DMS 273 treated with DMSO at 0.1 percent for 48 hours (cell line): Measurements from ENCODE around the gene SLC25A26.

Experiments used
- DNase-seq: peaks from one replicate; lab custom pipeline; 2025; lab: John Stamatoyannopoulos, UW

SLC25A26 gene

GRCh38 chr3:66326340-66326739, 105.5 kb downstream of the SLC25A26 start:
- no peak for DNase-seq

GRCh38 chr3:66335671-66336070, 114.9 kb downstream of the SLC25A26 start:
- no peak for DNase-seq

GRCh38 chr3:66336333-66336766, 115.5 kb downstream of the SLC25A26 start:
- no peak for DNase-seq

- no peak for DNase-seq
These were observed 118.1 kb downstream of the SLC25A26 start for GRCh38 chr3:66338927-66339326.

GRCh38 chr3:66342717-66343356, 122.0 kb downstream of the SLC25A26 start:
- no peak for DNase-seq

GRCh38 chr3:66344391-66344811, 123.6 kb downstream of the SLC25A26 start:
- DNase-seq = no peak

- DNase-seq = no peak
These were observed 124.2 kb downstream of the SLC25A26 start for GRCh38 chr3:66344848-66345578.

- DNase-seq = no peak
These were observed 127.9 kb downstream of the SLC25A26 start for GRCh38 chr3:66348704-66349103.

GRCh38 chr3:66350601-66351000, 129.8 kb downstream of the SLC25A26 start:
- no peak for DNase-seq

GRCh38 chr3:66353039-66353438, 132.2 kb downstream of the SLC25A26 start:
- no peak for DNase-seq

GRCh38 chr3:66353530-66353929, 132.7 kb downstream of the SLC25A26 start:
- no peak for DNase-seq

GRCh38 chr3:66354001-66354400, 133.2 kb downstream of the SLC25A26 start:
- DNase-seq = no peak

GRCh38 chr3:66355394-66355793, 134.6 kb downstream of the SLC25A26 start:
- no peak for DNase-seq

- no peak for DNase-seq
These were observed 135.2 kb downstream of the SLC25A26 start for GRCh38 chr3:66355997-66356396.

GRCh38 chr3:66361356-66361755, 140.6 kb downstream of the SLC25A26 start:
- no peak for DNase-seq

- no peak for DNase-seq
These were observed 141.7 kb downstream of the SLC25A26 start for GRCh38 chr3:66362541-66362941.

- DNase-seq = no peak
These were observed 142.3 kb downstream of the SLC25A26 start for GRCh38 chr3:66363148-66363547.

GRCh38 chr3:66365080-66365479, 144.3 kb downstream of the SLC25A26 start:
- DNase-seq = no peak

- no peak for DNase-seq
These were observed 145.9 kb downstream of the SLC25A26 start for GRCh38 chr3:66366747-66367146.

- DNase-seq = no peak
These were observed 147.2 kb downstream of the SLC25A26 start for GRCh38 chr3:66367979-66368378.

- DNase-seq = no peak
These were observed 149.4 kb downstream of the SLC25A26 start for GRCh38 chr3:66370179-66370578.

- no peak for DNase-seq
These were observed 150.6 kb downstream of the SLC25A26 start for GRCh38 chr3:66371432-66371831.

- DNase-seq = no peak
These were observed 152.0 kb downstream of the SLC25A26 start for GRCh38 chr3:66372681-66373350.
